Dendritic cell treated with granulocyte-macrophage colony-stimulating factor and Interleukin-4, amounts not matched to agents 40 ng/mL and 50 ng/mL, for 4 days (primary cell): ENCODE data around the gene YAP1.

Source experiments
- H3K27ac Mint-ChIP-seq: one replicate; pipeline ENCODE4 v1.8.0; 2022; ENCODE audit warnings: mild to moderate bottlenecking, mixed read lengths
- H3K27me3 Mint-ChIP-seq: one replicate; pipeline ENCODE4 v1.8.0; 2022; ENCODE audit warnings: mild to moderate bottlenecking, mixed read lengths
- H3K36me3 Mint-ChIP-seq: one replicate; pipeline ENCODE4 v1.8.0; 2022; ENCODE audit warnings: low read depth, mixed read lengths
- H3K4me1 Mint-ChIP-seq: one replicate; pipeline ENCODE4 v1.8.0; 2022; ENCODE audit warnings: low read depth, mixed read lengths
- H3K4me3 Mint-ChIP-seq: one replicate; pipeline ENCODE4 v1.8.0; 2022; ENCODE audit warnings: mild to moderate bottlenecking, moderate library complexity, mixed read lengths
- H3K9me3 Mint-ChIP-seq: one replicate; pipeline ENCODE4 v1.8.0; 2022; ENCODE audit warnings: mixed read lengths
- intact Hi-C: fragments of 100-400 bp; cut with micrococcal nuclease; formaldehyde crosslinking; loops from one replicate; pipeline ENCODE4 v1.15.0; 2022

The YAP1 gene

DNA sequence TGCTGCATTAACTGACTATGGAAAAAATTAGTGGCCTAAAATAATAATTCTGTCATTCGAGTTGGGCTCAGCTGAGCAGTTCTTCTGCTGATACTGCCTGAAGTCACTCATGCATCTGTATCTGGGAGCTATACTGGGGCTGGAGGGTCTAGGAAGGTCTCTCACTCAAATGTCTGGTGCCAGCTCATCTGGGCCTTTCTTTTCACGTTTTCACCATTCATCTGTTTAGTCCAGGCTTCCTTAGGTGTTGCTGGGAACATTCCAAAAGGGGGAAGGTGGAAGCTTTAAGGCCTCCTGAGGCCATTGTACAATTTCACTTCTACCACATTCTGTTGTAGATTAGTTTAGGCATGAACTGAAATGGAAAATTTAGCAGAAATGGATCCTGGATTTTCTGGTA, 28.0 kb downstream of the YAP1 start:
- Mint-ChIP-seq H3K27ac (no peak overlapping the region), H3K4me3 (no peak overlapping the region), H3K27me3 (peaks cover 9% of the 10 kb centered on the region), H3K36me3 (no peaks in the 10 kb centered on the region), H3K9me3 (no peaks in the 10 kb centered on the region), H3K4me1 (no peaks in the 10 kb centered on the region)
- intact Hi-C loops = no loop called here

DNA sequence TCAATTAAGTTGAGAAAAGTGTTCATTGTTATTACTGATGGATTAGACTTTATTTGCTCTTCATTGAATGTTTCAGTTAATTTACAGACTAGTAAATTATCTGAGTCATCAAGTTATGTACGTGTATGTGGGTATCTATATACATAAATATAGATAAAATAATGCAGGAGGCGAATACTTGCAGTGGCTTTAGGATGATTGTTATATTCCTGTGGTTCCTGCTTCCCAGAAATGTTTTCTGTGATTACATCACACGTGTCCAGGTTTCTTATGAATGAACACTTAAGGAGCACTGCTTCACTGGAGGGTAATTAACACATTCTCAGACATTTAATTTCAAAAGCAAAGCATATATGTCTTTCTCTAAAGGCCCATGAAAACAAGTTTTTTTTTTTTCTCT, 28.4 kb downstream of the YAP1 start:
- H3K9me3 Mint-ChIP-seq = no peaks in the 10 kb centered on the region
- no peak overlapping the region for H3K27ac Mint-ChIP-seq
- H3K4me1 Mint-ChIP-seq = no peaks in the 10 kb centered on the region
- intact Hi-C loops = no loop called here
- H3K4me3 Mint-ChIP-seq = no peak overlapping the region
- H3K36me3 Mint-ChIP-seq = no peaks in the 10 kb centered on the region
- peaks cover 11% of the 10 kb centered on the region for H3K27me3 Mint-ChIP-seq

DNA sequence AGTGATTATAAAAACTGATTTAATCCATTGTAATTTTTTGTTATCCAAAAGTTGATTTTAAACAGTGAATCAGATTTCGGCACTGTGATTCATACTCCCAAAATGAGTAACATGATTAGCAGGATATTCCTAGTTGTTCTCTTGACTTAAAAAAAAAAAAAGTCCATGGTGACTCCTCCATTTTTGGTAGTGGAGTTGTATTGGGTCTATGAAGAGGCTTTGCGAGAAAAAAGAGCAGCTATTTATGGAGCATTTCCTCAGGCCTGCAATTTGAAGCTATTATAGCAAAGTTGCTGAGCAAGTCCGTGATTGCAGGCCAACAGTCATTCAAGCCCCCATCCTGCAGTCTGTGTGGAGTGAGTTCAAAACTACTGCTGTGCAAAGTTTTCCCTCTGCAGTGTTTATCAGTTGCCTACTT, 28.8 kb downstream of the YAP1 start:
- intact Hi-C loops = no loop called here
- Mint-ChIP-seq H3K27me3 (peaks cover 13% of the 10 kb centered on the region), H3K9me3 (no peaks in the 10 kb centered on the region), H3K36me3 (no peaks in the 10 kb centered on the region), H3K27ac (no peak overlapping the region), H3K4me3 (no peak overlapping the region), H3K4me1 (no peaks in the 10 kb centered on the region)

DNA sequence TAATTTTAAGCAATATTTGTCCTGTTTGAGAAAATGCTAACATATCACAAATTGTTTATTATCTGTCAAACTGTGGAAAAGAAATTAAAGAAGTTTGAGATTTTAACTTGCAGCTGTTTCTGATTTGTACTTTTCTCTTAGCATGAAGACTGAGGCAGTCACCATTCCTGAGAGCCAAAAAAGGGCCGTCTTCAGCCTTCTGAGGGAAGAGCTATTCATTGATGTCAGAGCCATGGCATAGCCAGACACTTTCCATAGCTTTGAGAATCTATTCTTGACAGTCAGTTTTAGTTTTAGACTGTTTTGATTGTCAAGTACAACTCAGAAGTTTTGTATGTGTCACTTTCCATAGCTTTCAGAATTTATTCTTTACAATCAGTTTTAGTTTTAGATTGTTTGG, 32.1 kb downstream of the YAP1 start:
- Mint-ChIP-seq H3K4me3 (no peak overlapping the region), H3K27me3 (peaks cover 16% of the 10 kb centered on the region), H3K4me1 (no peaks in the 10 kb centered on the region), H3K9me3 (no peaks in the 10 kb centered on the region), H3K36me3 (no peaks in the 10 kb centered on the region), H3K27ac (no peak overlapping the region)
- intact Hi-C loops = no loop called here

DNA sequence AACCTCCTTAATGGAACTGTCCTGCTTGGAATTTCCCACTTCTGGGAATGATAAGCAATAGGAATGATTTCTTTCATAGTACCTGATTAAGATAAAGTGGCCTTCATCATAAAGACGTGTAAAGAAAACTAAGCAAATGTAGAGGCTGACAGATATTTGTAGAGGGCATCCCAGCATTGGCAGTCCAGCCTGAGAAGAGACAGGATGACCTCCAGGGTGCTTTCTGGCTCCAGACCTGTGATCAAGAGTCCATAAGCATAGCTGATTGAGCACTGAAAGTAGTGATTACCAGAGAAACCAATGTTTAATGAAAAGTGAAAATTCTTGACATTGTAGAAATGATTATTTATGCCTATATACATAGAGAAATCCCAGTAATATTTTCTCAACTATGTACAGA, 33.6 kb downstream of the YAP1 start:
- no peak overlapping the region for H3K4me3 Mint-ChIP-seq
- intact Hi-C loops = no loop called here
- peaks cover 13% of the 10 kb centered on the region for H3K27me3 Mint-ChIP-seq
- no peak overlapping the region for H3K27ac Mint-ChIP-seq
- no peaks in the 10 kb centered on the region for H3K36me3 Mint-ChIP-seq
- no peaks in the 10 kb centered on the region for H3K4me1 Mint-ChIP-seq
- no peaks in the 10 kb centered on the region for H3K9me3 Mint-ChIP-seq

DNA sequence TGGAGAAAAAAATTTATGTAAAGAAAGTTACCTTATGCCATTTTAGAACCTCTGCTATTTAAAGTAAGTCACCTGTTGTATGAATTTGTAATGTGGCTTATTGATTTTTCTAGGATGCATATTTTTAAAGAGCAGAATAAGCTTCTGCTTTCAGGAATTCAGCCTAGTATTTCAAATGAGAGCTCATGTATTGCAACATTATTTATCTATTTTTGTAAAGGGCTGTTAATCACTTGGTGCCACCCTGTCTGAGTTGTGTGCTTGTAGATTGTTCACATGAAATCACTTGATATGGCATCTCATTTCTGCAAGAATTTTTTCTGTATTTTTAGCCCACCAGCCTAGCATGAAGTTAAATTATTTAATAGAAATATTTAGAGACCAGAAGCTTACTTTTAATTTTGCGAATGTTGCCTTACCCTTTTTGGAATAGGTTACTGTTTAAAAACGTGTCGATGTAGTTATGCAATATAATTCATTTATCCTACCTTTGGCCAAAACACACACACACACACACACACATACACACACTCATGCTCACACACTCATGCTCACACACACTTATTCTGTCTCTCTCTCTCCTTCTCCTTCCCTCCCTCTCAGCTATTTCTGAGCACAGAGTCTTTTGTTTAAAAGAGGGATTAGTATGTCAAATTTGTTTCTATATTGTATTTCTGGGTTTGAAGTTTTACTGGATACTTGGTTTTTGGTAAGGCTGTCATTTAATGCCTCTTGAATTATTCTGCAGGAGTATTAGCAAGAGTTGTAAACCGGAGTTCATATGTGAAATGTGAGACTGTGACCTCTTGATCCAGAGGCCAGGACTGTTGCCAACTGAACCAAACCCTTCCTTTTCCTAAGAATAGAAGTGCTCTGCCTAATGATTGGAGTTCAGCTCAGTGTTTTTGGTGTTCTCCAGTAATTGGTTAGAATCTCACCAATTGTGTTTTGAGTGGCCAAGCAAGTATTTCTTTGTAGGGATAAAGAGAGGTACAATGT, 34.4 kb downstream of the YAP1 start:
- H3K4me3 Mint-ChIP-seq = no peak overlapping the region
- no peaks in the 10 kb centered on the region for H3K4me1 Mint-ChIP-seq
- no peaks in the 10 kb centered on the region for H3K9me3 Mint-ChIP-seq
- H3K27me3 Mint-ChIP-seq = peaks cover 16% of the 10 kb centered on the region
- no peak overlapping the region for H3K27ac Mint-ChIP-seq
- H3K36me3 Mint-ChIP-seq = no peaks in the 10 kb centered on the region
- intact Hi-C loops = no loop called here

DNA sequence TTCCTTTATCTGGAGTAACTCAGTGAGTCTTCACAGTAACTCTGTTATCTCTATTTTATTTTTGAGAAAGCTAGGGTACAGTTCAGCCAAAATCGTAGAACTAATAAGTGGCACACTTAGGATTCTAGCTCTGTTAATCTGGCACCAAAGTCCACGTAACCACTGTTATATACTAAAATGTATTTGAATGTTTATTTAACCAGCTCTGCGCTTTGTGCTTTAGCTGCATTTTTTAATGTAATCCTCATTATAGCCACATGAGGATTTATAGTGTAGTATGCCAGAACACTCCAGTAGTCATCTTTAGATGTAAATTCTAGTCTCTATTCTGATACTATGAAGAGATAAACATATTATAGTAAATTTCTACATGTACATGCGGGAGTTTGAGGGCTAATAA, 36.8 kb downstream of the YAP1 start:
- Mint-ChIP-seq H3K9me3 (no peaks in the 10 kb centered on the region), H3K27me3 (peaks cover 19% of the 10 kb centered on the region), H3K36me3 (no peaks in the 10 kb centered on the region), H3K4me1 (no peaks in the 10 kb centered on the region), H3K27ac (no peak overlapping the region), H3K4me3 (no peak overlapping the region)
- intact Hi-C loops = no loop called here

DNA sequence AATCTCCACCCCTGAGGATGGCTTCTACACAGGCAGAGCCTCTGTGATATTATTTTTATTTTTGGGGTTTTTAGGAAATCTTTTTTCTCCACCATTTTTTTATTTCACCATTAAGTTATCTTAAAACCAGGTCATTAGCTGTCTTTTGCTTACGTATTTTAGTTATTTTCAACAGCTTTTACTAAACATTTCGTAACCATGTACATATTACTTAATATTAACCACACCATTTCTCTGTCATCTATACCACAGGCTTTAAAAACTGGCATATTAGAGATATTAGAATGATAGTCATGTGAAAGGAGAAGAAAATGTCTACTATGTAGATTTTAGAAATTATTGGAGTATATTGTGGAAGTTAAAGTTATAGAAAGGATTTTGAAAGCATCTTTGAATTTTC, 37.4 kb downstream of the YAP1 start:
- Mint-ChIP-seq H3K36me3 (no peaks in the 10 kb centered on the region), H3K4me1 (no peaks in the 10 kb centered on the region), H3K9me3 (no peaks in the 10 kb centered on the region), H3K27me3 (peaks cover 19% of the 10 kb centered on the region), H3K27ac (no peak overlapping the region), H3K4me3 (no peak overlapping the region)
- intact Hi-C loops = no loop called here

DNA sequence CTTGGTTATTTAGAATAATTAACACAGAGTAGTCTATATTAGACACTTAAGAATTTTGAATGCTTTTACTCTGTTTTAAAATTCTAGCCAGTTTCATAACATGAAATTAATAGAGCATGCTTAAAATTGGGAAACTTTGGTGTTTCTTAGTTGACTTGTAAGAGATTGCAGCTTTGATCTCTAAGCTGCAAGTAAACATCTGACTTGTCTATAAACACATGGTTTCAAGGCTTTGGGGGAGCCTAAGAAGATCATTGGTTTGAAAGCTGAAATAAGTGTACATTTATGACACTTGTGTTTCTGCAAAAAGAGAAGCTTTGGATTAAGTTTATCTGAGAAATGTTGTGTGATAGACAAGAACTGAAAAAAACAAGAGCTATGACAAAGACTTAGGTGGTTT, 37.8 kb downstream of the YAP1 start:
- Mint-ChIP-seq H3K27ac (no peak overlapping the region), H3K4me1 (no peaks in the 10 kb centered on the region), H3K4me3 (no peak overlapping the region), H3K36me3 (no peaks in the 10 kb centered on the region), H3K27me3 (peaks cover 21% of the 10 kb centered on the region), H3K9me3 (no peaks in the 10 kb centered on the region)
- intact Hi-C loops = no loop called here

DNA sequence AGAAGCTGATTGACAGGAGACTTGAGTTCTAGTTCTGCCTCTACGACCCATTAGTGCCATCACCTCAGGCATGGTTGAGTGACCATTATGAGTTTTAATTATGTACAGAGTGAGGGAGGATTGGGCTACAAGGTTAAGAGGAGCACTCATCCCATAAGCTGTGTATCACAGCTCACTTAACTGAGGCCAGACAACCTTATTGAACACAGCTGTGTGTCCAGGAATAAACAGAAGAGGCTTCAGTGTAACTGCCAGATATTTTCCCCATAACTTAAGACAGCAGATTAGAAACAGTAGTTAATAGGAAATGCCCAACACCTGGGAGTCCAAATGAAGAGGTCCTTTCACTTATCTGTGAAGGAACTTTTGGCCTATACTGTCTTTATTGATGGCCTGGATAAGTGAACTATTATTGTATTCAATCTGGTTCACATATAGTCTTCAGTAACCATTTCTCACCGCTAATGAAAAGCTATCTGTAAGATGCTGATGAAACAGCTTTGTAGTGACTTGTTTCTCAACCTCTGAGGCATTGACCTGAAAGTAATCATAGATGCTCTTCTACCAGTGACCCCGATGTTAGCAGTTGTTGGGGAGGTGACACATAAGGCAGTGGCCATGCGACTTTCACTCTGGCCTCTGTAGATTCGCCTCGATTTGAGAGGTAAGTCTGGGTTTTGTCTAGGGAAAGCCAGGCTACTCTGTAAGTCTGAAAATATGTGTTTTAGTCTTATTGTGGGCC, 41.7 kb downstream of the YAP1 start:
- Mint-ChIP-seq H3K4me1 (no peaks in the 10 kb centered on the region), H3K36me3 (no peaks in the 10 kb centered on the region), H3K27me3 (peaks cover 8% of the 10 kb centered on the region), H3K4me3 (no peak overlapping the region), H3K9me3 (no peaks in the 10 kb centered on the region), H3K27ac (no peak overlapping the region)
- intact Hi-C loops = no loop called here

DNA sequence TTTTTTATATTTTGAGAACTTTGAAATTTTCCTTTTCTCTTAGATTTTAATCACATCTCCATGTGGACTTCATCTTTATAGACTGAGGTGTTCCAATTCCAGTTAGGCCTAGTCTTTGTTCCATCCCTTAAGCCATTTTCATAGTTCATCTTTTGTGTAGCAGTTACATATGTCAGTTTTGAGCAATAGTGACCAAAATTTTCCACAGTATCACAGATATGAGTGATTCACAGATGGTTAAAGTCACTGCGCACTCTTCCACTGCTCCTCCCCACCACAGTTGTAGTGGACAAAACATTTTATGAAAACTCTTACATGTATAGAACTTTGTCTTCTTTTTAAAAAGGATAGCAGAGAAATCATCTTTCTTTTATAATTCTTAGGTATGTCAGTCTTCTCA, 42.8 kb downstream of the YAP1 start:
- Mint-ChIP-seq H3K27me3 (peaks cover 8% of the 10 kb centered on the region), H3K4me1 (no peaks in the 10 kb centered on the region), H3K27ac (no peak overlapping the region), H3K9me3 (no peaks in the 10 kb centered on the region), H3K4me3 (no peak overlapping the region), H3K36me3 (no peaks in the 10 kb centered on the region)
- intact Hi-C loops = no loop called here

DNA sequence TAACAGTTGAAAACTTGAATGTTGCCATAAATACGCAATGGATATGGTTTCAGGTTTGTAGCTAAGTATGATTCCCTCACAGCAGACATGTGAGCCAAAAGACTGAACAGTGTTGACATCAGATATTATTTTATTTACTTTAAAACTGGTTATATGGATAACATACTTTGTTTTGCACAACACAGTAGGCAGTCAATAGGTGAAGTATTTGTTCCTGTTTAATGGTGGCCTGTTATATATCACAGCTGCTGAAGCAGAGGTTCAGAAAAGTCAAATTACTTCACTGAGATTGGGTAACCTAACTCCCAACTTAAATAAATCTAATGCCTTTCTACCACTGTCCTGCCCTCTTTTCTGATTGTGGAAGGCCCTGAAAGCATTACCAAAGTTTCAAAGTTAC, 44.6 kb downstream of the YAP1 start:
- Mint-ChIP-seq H3K9me3 (no peaks in the 10 kb centered on the region), H3K36me3 (no peaks in the 10 kb centered on the region), H3K27me3 (peaks cover 7% of the 10 kb centered on the region), H3K4me1 (no peaks in the 10 kb centered on the region), H3K4me3 (no peak overlapping the region), H3K27ac (no peak overlapping the region)
- intact Hi-C loops = no loop called here

DNA sequence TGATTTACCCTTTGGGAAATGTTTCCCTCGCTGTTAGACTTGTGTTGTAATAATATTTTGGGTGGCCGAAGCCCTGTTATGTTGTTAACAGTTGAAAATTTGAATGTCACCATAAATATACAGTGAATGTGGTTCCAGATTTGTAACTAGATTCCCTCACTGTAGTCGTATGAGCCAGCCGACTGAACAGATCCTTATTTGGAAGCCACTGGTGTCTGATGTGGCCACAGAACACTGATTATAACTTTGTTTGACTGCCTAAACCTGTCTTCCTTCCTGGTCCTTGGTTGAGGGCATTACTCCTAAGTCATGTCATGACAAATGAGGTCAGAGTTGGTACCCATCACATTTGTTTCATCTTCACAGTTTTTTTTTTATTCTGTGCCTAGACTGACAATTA, 45.4 kb downstream of the YAP1 start:
- no peaks in the 10 kb centered on the region for H3K4me1 Mint-ChIP-seq
- no peaks in the 10 kb centered on the region for H3K9me3 Mint-ChIP-seq

DNA sequence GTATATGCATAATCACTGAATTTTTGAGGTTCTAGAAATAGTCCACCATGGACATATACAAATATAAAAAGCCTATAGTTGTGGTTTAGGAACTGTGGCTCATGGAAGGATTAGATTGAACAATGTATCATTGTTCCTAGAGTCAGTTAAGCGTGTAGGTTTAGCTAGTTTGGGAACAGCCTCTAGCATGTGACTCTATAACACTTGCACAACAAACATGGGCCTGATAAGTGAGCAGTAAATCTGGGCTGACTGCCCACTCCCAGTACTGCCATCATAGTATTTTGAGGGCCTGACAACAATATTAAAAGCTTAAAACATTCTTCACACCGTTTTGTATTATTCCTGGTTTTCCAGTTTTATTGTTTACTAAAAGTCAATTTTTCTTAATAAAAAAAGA, 47.0 kb downstream of the YAP1 start:
- no peaks in the 10 kb centered on the region for H3K4me1 Mint-ChIP-seq

More for the DNA sequence above, 45.4 kb downstream of the YAP1 start:
- intact Hi-C loops = no loop called here
- H3K4me3 Mint-ChIP-seq = no peak overlapping the region
- H3K36me3 Mint-ChIP-seq = no peaks in the 10 kb centered on the region
- no peak overlapping the region for H3K27ac Mint-ChIP-seq
- peaks cover 7% of the 10 kb centered on the region for H3K27me3 Mint-ChIP-seq

More for the DNA sequence above, 47.0 kb downstream of the YAP1 start:
- no peaks in the 10 kb centered on the region for H3K9me3 Mint-ChIP-seq
- H3K27ac Mint-ChIP-seq = no peak overlapping the region
- H3K27me3 Mint-ChIP-seq = peaks cover 3% of the 10 kb centered on the region
- intact Hi-C loops = no loop called here
- no peaks in the 10 kb centered on the region for H3K36me3 Mint-ChIP-seq
- no peak overlapping the region for H3K4me3 Mint-ChIP-seq
